Measurements from ENCODE around the gene TENM3.

Gene TENM3

DNA sequence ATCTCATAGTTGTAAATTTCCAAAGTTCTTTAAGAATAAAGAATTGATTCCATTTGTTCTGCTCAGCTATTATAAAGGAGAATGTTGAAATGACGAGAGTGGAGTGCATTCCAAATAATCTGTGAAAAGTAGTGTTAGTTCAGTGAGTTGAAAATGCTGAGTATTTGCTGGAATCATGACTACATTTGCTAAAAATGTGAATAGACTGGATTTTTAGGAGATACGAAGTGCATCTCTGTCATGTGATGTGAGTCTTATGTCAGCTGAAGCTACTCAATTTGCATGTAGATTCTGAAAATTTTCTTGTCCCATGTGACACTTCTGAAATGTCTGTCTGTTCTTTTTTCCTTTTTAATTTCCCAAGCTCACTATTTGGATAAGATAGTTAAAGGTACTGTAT lies 468.0 kb downstream of the TENM3 start:
- in situ Hi-C loops (cut with MboI; ENCODE audit: low sequenced_read_pairs), result no loop called here

DNA sequence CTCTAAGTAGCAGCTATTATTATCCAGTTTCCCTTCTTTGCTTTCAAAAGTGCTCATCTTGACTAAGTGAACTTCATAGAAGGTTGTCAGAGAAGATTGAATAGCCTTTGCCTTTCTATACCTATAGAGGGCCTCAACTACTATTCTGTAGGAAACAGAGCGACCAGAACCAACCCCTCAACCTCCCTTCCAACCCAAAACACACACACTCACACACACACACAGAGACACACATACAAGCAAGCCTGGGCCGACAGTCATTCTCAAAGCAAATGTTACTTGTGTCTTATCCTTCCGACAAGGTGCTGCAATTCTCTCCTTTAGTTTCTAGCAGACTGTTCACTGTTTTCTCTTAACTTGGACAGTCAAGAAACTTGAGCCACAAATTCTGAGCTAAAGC lies 472.3 kb downstream of the TENM3 start:
- in situ Hi-C loops (cut with MboI; ENCODE audit: low sequenced_read_pairs), result no loop called here

DNA sequence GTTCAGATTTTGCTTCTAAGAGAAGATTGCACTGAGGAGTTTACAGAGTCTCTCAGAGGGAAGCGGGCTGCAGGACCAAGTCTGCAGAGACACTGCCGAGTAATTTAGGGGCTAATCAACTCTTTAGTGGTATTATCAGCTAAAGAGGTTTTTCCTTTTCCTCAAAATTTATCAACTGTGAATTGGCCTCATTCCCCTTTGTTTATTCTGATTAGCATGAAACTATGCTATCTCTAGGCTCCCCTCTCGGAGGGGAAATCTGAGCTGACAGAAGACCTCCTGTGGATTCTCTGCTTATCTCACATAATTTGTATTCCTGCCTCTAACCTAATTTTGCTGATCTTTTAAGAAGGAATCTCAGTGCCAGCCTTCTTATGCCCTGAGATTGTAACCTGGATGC lies 473.0 kb downstream of the TENM3 start:
- in situ Hi-C loops (cut with MboI; ENCODE audit: low sequenced_read_pairs), result no loop called here

DNA sequence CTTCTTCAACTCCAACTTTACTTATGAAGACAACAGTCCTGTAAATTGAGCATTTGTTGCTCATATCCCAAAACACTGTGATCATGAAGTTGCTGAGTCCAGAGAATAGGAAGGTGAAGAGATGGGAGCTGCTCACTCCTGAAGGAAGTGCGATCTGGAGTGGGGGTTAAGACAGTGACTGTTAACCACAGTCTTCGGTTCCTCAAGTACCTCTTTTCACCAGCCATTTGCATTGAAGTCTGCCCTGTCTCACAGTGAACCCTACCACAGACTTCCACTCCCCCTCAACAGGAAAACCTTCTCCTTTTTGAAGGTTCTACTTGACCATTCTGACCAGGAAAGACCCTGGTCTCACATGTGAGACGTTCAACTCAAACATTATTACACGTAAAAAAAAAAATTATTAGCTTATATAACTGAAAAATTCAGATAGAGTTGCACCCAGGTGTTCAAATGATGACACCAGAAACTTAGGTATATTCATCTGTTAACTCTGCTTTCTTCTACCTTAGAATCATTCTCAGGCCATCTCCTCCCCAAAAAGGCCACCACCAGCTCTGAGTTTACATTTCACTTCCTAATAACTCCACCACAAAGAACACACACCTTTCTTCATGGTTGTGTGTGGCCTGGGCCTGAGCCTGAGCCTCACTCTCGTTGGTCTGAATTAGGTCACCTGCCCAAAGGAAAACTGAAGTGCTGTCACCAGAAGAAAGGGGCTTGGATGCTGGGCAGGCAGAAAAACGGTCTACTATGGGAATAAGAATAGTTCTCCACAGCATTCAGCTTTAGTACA lies 474.8 kb downstream of the TENM3 start:
- in situ Hi-C loops (cut with MboI; ENCODE audit: low sequenced_read_pairs), result no loop called here

DNA sequence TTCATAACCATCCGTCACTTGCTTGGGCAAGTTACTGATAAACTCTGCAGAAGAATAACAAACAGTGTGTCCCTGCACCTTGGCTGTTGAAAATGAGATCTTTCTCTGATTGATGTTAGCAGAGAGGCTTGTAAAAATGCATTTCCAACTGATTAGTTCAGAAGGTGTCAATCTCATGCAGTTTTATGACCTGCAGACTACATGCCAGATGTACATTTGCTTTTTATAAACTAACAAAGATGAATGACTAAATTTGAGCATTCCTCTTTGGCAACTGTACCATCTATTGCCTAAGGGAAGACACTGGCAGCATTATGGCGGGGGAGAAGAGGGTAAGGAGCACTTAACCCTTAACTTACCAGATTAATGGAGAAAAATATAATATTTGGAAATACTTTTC lies 481.2 kb downstream of the TENM3 start:
- in situ Hi-C loops (cut with MboI; ENCODE audit: low sequenced_read_pairs), result no loop called here

DNA sequence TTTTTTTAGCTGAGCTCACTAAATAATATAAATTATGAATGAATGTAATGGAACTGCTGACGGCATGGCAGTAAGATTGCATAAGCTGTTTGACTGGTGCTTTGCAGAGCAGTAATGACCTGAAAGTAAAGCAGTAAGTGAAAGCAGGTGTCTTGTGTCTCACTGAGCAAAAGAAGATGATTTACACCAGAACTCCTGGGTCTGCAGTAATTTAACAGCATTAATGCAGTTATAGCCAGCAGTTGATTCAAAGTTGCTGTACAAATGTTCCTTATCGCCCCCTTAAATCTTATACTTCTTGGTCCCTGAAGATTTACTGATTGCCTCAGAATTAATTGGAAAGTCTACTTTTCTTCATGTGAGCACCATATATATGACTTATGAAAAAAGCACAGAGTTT lies 486.3 kb downstream of the TENM3 start:
- in situ Hi-C loops (cut with MboI; ENCODE audit: low sequenced_read_pairs), result no loop called here

DNA sequence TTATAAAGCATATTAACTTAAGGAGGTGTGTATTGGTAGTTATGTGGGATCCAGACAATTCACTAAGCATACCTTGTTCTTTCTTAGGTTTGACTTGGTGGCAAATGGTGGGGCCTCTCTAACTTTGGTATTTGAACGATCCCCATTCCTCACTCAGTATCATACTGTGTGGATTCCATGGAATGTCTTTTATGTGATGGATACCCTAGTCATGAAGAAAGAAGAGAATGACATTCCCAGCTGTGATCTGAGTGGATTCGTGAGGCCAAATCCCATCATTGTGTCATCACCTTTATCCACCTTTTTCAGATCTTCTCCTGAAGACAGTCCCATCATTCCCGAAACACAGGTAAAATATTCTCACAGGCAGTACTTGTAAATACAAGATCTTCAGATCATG lies 487.6 kb downstream of the TENM3 start:
- in situ Hi-C loops (cut with MboI; ENCODE audit: low sequenced_read_pairs), result no loop called here

DNA sequence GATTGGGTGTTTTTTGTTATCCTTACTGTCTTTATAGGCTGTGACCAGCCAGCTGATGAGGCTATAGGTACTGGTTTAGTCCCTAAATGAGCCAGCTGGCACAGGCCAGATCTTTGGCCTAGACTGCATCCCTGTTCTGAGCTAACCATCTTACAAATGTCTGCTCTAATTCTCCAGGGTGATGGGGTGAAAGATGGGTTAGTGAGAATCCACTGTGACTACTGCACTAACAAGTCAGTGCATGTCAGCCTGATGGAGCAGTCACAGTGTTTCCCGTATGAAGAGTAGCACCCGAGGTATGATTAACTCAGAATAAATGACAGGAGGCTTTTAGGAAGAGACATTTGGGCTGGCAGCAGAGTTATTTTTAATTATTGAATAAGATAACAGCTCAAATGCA lies 493.0 kb downstream of the TENM3 start:
- in situ Hi-C loops (cut with MboI; ENCODE audit: low sequenced_read_pairs), result no loop called here

DNA sequence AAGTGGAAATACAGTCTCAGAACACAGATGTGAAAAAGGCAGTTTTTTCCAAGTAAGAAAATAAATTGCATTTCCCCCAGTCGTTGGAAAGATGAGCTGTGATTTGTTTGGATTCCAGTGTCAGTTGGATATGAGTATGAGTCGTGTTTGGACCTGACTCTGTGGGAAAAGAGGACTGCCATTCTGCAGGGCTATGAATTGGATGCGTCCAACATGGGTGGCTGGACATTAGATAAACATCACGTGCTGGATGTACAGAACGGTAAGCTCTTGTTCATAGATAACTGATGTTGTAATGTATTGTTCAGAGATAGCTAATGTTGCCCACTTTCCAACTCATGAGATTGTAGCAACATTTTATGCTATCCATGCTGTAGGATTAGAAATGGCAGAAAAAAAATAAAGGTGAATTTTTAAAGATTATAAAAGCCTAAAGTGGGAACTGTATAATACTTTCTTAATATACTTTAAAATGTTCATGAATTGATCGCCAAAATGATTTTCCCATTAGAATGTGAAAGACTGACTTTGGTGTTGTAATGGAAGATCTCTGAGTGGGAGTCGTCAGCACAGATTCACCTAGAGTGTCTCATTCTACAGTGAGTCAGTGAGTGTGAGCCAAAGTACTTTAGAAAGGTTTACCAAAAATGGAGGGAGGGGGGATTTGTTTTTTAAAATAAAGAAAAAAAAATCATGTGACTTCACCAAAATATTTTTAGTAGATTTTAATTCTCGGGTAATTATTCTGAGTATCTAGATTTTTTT lies 495.3 kb downstream of the TENM3 start:
- in situ Hi-C loops (cut with MboI; ENCODE audit: low sequenced_read_pairs), result no loop called here

DNA sequence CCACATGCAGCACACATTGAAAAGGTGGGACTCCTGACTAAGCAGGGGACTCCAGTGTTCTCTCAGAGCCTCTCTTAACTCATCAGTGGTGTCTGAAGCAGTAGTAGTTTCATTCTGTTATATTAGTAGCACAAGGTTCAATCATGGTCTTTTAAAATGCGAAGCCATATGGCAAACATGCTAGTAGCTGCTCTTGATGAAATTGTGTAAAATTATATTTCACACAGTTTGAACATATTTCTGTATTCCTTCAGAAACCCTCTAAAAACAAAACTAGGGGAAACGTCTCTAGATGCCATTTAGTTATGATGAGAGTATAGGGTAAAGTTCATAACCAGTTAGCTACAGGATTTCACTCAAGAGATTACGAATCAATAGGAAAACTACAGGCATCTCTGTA lies 497.1 kb downstream of the TENM3 start:
- in situ Hi-C loops (cut with MboI; ENCODE audit: low sequenced_read_pairs), result no loop called here

DNA sequence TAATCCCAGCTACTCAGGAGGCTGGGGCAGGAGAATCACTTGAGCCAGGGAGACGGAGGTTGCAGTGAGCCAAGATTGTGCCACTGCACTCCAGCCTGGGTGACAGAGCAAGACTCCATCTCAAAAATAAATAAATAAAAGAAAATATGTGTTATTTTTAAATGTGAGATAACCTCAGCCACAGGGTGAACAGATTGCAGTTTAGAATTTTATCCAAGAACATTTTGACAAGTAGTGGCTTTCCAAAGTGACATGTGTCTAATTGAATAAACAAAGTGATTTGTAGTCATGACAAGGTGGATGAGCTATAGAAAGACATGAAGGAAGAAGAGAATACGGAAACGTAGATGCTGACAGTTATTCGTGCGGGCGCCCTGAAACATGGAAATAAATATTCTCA lies 497.9 kb downstream of the TENM3 start:
- in situ Hi-C loops (cut with MboI; ENCODE audit: low sequenced_read_pairs), result no loop called here

DNA sequence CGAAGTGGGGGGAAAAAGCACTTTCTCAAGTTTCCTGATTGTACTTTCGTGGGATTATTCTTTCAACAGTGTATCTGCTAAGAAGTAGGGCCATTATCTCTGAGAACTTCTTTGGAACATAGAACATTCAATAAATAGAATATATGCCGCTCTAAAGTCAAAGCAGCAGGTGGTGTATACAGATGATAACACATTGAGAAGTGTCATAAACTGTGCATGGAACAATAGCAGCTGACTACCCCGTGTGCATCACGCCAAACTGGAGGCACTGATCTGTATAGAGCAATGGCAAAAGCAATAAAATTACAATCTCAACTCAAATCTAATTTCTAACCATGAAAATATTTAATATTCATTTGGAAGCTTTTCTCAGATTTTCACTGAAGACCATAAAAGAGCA lies 498.7 kb downstream of the TENM3 start:
- in situ Hi-C loops (cut with MboI; ENCODE audit: low sequenced_read_pairs), result no loop called here

DNA sequence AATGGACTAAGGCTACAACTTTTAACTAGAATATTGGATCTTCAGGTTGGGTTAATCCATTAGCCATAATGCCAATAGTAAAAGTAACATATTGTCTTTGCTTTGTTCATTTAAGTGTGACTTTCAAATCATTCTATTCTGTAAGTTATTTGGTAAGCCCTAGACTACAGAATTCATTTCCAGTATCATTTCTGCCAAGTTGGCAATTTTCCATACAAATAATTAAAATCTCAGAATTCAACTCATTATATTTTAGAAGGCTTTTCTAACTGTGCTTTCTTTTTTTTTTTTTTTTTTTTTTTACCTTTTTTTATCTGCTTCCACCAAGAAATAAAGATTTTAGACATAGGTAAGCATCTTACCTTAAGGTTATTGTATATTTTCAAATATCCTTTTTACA lies 500.6 kb downstream of the TENM3 start:
- in situ Hi-C loops (cut with MboI; ENCODE audit: low sequenced_read_pairs), result no loop called here

DNA sequence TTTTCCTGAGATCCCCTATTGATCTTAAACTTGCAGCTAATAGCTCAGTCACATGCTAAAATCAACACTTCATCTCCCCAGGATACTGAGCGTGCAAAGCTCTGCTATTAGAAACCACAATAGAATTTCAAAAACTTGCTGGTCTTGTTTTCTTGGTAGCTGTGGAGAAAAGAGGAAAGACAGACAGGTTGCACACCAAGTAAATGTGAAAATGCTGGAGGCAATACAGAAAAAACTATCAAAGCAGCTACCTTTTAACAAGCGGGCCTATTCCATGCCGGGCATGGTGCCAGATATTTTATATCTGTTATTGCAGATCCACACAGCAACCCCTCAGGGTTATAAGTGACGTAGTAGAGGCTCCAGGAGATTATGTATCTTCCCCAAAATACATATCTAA lies 502.0 kb downstream of the TENM3 start:
- in situ Hi-C loops (cut with MboI; ENCODE audit: low sequenced_read_pairs), result no loop called here

DNA sequence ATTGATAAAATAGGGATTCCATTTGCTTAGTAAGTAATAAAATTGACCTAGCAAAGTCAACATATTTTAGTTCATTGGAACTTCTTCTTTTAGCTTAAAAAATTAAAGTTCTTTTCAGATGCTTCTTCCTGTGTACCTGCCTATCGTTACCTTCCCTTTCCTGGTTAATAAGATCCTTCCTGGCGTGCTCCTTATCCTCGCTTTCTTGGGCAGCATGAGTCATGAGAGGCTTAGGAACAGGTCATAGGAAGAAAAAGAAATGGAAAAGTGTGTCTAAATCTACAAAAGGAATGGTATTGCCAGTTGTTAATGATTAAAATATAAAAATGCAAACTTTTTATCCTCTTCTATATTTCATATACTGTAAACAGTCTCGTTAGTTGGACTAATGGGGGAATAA lies 503.7 kb downstream of the TENM3 start:
- in situ Hi-C loops (cut with MboI; ENCODE audit: low sequenced_read_pairs), result no loop called here

DNA sequence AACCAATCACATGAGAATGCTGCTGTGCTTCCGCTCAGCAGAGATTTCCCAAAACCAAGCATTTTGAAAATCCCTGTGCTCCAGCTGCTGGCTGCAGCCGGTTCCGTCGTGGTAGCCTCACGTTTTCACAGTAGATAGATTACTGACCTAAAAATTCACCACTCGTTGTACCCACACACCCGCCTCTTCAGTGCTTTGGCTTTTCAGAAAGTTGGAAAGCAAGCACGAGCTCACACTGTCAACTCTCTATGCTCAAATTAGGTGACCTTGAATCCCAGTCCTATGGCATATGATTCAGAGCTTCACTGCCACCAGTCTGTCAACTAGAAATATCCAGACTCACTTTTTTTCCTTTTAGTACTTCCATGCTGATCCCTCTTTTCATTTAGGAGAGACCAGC lies 505.1 kb downstream of the TENM3 start:
- in situ Hi-C loops (cut with MboI; ENCODE audit: low sequenced_read_pairs), result no loop called here

DNA sequence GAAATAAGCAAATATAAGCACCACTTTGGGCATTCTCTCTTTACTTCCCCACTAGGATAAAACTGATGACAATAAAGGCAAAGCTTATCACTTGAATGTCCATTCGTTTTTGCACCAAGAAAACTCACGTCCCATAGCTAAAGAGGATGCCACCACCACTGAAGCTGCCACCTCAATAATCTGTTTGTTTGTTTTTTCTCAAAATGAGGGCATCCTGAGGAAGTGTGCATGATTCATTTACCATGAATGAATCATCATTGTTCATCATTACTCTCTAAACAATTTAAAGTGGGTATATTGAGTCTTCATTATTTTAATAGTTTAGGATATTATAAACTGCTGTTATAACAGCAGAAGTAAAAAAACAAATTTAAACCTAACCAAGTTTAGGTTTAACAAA lies 505.7 kb downstream of the TENM3 start:
- in situ Hi-C loops (cut with MboI; ENCODE audit: low sequenced_read_pairs), result no loop called here

DNA sequence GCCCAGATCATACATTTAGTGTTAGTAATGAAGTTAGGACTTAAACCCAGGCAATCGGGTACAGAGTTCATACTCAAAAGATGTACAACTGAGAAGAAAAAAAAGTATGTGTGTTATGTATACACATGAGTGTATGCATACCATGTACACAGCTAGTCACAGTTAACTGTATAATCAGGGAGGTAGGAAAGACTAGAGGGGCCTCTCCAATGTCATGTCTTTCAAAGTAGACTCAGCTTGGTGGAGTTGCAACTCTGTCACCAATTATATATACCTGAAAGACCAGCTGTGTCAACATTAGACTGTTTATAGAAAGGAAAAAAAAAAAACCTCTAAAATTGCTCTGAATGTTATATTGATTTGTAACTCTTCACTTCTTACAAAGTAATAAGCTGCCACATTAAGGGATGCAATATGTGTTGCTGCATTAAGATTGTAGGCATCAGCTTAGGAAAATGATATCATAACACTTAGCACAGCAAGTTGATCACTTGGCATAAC lies 506.5 kb downstream of the TENM3 start:
- in situ Hi-C loops (cut with MboI; ENCODE audit: low sequenced_read_pairs), result no loop called here

DNA sequence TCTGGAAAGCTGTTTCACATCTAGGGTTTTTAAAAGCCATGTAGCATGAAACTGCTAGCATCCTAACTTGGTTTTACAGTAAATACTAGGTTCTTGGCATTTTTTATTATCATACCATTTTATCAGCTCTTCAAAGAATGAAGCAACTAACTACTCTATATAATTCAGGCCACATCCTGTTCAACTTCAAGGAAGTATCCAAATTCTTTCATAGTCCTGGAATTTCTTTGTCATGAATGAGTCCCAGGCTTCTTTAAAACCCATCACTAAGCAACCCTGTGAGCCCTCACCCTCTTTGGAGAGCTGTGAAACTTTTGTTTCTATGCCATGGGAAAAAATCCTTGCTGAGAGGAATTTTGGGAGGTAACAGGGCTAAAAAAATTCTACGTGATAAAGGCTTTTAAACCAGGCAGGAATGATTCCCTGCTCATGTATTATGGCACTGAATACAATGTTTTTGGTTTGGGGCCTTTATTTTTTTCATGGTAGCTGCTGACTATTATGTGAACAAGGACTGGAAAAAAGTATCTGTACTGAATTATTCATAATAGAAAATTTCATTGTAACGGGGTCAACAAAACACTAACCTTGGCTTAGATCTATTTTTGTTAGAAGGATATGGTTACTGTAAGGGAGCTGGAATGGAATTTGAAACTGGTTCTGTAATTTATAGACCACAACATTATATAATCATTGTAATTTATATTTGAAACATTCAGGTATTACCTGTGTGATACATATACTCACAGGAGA lies 509.1 kb downstream of the TENM3 start:
- in situ Hi-C loops (cut with MboI; ENCODE audit: low sequenced_read_pairs), result no loop called here

DNA sequence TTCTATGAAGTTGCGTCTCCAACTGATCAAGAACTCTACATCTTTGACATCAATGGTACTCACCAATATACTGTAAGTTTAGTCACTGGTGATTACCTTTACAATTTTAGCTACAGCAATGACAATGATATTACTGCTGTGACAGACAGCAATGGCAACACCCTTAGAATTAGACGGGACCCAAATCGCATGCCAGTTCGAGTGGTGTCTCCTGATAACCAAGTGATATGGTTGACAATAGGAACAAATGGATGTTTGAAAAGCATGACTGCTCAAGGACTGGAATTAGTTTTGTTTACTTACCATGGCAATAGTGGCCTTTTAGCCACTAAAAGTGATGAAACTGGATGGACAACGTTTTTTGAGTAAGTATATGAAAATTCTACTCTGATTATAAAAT lies 511.7 kb downstream of the TENM3 start:
- in situ Hi-C loops (cut with MboI; ENCODE audit: low sequenced_read_pairs), result no loop called here

DNA sequence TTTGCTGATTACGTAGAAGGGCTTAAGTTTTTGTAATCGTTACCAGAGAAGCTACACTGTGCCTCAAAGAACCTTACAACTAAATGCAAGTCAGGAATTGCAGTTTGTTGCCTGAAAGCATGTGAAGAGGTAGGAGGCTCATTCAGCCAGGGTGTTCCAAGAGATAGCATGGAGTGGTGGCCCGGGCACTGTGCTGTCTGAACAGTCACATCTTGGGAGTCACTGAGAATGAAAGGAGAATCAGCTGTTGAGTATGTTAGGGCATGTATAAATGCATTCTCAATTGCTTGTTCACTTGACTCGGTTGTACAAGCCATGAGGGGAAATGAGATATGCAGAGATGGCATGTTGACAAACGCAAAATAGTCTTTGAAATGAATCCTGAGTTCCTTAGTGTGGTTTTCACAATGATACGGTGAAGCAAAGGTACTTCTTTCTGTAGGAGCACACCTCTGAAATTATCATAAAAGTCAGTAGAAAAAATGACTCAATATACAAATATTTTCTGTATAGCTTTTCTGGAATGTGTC lies 513.0 kb downstream of the TENM3 start:
- in situ Hi-C loops (cut with MboI; ENCODE audit: low sequenced_read_pairs), result no loop called here

Data from HL-60/S4 (cell line).